Esophagus squamous epithelium (tissue), 5 donors: Measurements from ENCODE around the gene IQSEC1. TPM values are rescaled to one million over a fixed set of nuclear protein-coding genes. Genes with fewer than 3 reads are reported as not detected.

Experiments used
- DNase-seq: peaks from one replicate; lab custom pipeline; 2025; lab: John Stamatoyannopoulos, UW
- H3K27ac ChIP-seq, 4 donors: fragments of 200-600 bp; sonication (generic); one replicate each; pipeline ENCODE4 v1.5.1; 2016 to 2019; ENCODE audit warnings: mild to moderate bottlenecking in 1 of 4
- H3K27me3 ChIP-seq, 4 donors: fragments of 200-600 bp; sonication (generic); 1 replicate in 3 of 4; 2 replicates in 1 of 4; pipeline versions ENCODE4 v1.5.1 to v1.6.0; 2017 to 2021; ENCODE audit warnings: antibody characterized with exemption in 1 of 4
- H3K36me3 ChIP-seq, 3 donors: fragments of 200-600 bp; sonication (generic); one replicate each; pipeline ENCODE4 v1.5.1; 2016 to 2019
- H3K4me1 ChIP-seq, 3 donors: fragments of 200-600 bp; sonication (generic); one replicate each; pipeline ENCODE4 v1.5.1; 2017 to 2019
- H3K4me3 ChIP-seq, 4 donors: fragments of 200-600 bp; sonication (generic); 1 replicate in 3 of 4; 2 replicates in 1 of 4; pipeline ENCODE4 v1.5.1; 2016 to 2019; ENCODE audit warnings: mild to moderate bottlenecking in 2 of 4, moderate library complexity in 1 of 4
- H3K9me3 ChIP-seq, 3 donors: fragments of 200-600 bp; sonication (generic); one replicate each; pipeline ENCODE4 v1.5.1; 2016 to 2019
- POLR2A ChIP-seq, 4 donors: fragments of 450-650 bp; IDR thresholded peaks; one replicate each; pipeline ENCODE4 v1.6.1; 2017; ENCODE audit warnings: antibody characterized with exemption in 4 of 4, mild to moderate bottlenecking in 4 of 4, moderate library complexity in 3 of 4
- WGBS, 2 donors: methylation state at CpG; one replicate each; pipeline ENCODE4 v1.1.5; 2018; 5-methylcytosine and 5-hydroxymethylcytosine counted together
- intact Hi-C: fragments of 100-400 bp; cut with DNase I; formaldehyde crosslinking; loops from one replicate; pipeline ENCODE4 v1.15.0; 2022
- total RNA-seq, 4 donors: library from RNA; depleted of rRNA; stranded (reverse); fragments of >200 nt; gene quantifications; one replicate each; pipeline ENCODE4 v1.1.0, GENCODE V29; 2016
- TF ChIP-seq, protein P1 (sequence below), 6 experiments: fragments of 450-650 bp in 4 of 6; fragments of 200-600 bp in 2 of 6; sonication (generic) in 2 of 6; IDR thresholded peaks; one replicate each; pipeline ENCODE4 v1.5.1; 2016 to 2019; ENCODE audit warnings: antibody characterized with exemption in 6 of 6, mild to moderate bottlenecking in 4 of 6, moderate library complexity in 4 of 6
- donor health status: DM: yes; HTN: yes; CAD: no.

Gene IQSEC1
- total RNA-seq, 4 donors from 2014 or later, result 7.3 to 27.1 (median 10.7) TPM

DNA sequence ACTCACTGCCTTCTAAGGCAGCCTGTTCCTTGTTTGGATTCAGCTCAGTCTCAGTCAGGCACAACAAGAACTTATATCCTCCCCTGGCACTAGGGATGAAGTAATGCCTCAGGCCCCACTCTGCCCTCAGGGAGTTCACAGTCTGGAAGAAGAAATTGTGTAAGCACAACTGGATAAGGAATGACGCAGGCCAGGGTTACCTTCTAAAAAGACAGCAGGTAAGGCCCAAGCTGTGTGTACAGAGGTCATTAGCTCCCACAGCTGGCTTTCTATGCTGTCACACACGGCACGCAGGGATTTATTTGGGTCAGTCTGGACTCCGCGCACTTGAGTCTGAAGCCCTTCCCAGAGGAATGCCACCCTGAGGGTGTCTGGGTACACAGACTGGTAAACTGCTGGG is 82.9 kb downstream of the IQSEC1 start:
- peak overlapping the region in 1 of 4 donors; percentile 45 for H3K27ac ChIP-seq
- TF ChIP-seq, protein P1, sequence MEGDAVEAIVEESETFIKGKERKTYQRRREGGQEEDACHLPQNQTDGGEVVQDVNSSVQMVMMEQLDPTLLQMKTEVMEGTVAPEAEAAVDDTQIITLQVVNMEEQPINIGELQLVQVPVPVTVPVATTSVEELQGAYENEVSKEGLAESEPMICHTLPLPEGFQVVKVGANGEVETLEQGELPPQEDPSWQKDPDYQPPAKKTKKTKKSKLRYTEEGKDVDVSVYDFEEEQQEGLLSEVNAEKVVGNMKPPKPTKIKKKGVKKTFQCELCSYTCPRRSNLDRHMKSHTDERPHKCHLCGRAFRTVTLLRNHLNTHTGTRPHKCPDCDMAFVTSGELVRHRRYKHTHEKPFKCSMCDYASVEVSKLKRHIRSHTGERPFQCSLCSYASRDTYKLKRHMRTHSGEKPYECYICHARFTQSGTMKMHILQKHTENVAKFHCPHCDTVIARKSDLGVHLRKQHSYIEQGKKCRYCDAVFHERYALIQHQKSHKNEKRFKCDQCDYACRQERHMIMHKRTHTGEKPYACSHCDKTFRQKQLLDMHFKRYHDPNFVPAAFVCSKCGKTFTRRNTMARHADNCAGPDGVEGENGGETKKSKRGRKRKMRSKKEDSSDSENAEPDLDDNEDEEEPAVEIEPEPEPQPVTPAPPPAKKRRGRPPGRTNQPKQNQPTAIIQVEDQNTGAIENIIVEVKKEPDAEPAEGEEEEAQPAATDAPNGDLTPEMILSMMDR (IDR thresholded peaks at IDR 0.05), result no peak
- no peak for TF ChIP-seq POLR2A (IDR thresholded peaks at IDR 0.05)

GRCh38 chr3:12988728-12989454 is 84.3 kb downstream of the IQSEC1 start:
- peaks cover 7 to 44% (median 12%) of the 10 kb centered on the region in 3 donors for H3K4me1 ChIP-seq
- TF ChIP-seq POLR2A (IDR thresholded peaks at IDR 0.05), result no peak
- TF ChIP-seq, protein P1 (IDR thresholded peaks at IDR 0.05), result no peak

More for the DNA sequence above, 82.9 kb downstream of the IQSEC1 start:
- no peak overlapping the region for H3K4me3 ChIP-seq
- WGBS, 2 donors, result 79 to 85% methylated on average over 4 to 5 of the region's 5 CpGs
- intact Hi-C loops, result no loop called here
- no peak for DNase-seq
- H3K27me3 ChIP-seq, result peaks cover 0 to 30% (median 0%) of the 10 kb centered on the region in 4 donors
- no peaks in the 10 kb centered on the region for H3K36me3 ChIP-seq
- peaks cover 9 to 49% (median 18%) of the 10 kb centered on the region in 3 donors for H3K4me1 ChIP-seq
- H3K9me3 ChIP-seq, result no peaks in the 10 kb centered on the region

GRCh38 chr3:12987602-12988001 is 85.6 kb downstream of the IQSEC1 start:
- intact Hi-C loops, result loop anchor here (10.0 kb wide), 1 partner anchor 113 kb away; no protein-coding TSS in a partner anchor
- Histone ChIP-seq H3K27me3 (peaks cover 0 to 13% (median 0%) of the 10 kb centered on the region in 4 donors), H3K4me1 (peaks cover 0 to 33% (median under 1%) of the 10 kb centered on the region in 3 donors), H3K4me3 (no peak overlapping the region), H3K36me3 (no peaks in the 10 kb centered on the region), H3K27ac (no peak overlapping the region), H3K9me3 (no peaks in the 10 kb centered on the region)
- DNase-seq, result no peak
- no peak for TF ChIP-seq POLR2A (IDR thresholded peaks at IDR 0.05)
- TF ChIP-seq, protein P1 (IDR thresholded peaks at IDR 0.05), result no peak
- 83 to 86% methylated on average over 5 of the region's 5 CpGs for WGBS, 2 donors

More at GRCh38 chr3:12988728-12989454, 84.3 kb downstream of the IQSEC1 start:
- Histone ChIP-seq H3K36me3 (no peaks in the 10 kb centered on the region), H3K9me3 (no peaks in the 10 kb centered on the region), H3K27me3 (peaks cover 0 to 25% (median 0%) of the 10 kb centered on the region in 4 donors), H3K27ac (no peak overlapping the region), H3K4me3 (no peak overlapping the region)
- WGBS, 2 donors, result 57 to 65% methylated on average over 5 of the region's 5 CpGs
- intact Hi-C loops, result loop anchor here (10.0 kb wide), 1 partner anchor 114 kb away; no protein-coding TSS in a partner anchor
- DNase-seq, result no peak

DNA sequence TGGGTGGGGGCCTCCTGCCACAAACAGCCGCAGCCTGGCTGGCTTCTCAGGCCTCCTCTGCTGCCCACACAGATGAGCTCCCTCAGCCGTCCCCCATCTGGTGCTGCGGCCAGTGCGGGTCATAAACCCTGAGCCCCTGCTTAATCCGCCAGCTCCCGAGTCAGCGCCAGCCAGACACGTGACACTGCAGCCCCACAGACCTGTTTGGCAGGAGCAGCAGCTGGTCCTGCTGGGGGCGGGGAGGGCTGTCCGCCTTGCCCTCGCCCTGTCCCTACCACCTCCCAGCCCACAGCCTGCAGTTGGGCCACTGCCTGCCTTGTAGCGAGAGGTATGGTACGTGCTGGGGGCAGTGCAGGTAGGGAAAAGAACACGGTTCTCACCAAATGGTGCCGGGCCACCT is 86.2 kb downstream of the IQSEC1 start:
- no peak overlapping the region for H3K27ac ChIP-seq

More for the DNA sequence above, 86.2 kb downstream of the IQSEC1 start:
- Histone ChIP-seq H3K27me3 (peaks cover 0 to 7% (median 0%) of the 10 kb centered on the region in 4 donors), H3K36me3 (no peaks in the 10 kb centered on the region), H3K4me3 (no peak overlapping the region), H3K9me3 (no peaks in the 10 kb centered on the region), H3K4me1 (peaks cover 0 to 27% (median 0%) of the 10 kb centered on the region in 3 donors)
- no peak for TF ChIP-seq POLR2A (IDR thresholded peaks at IDR 0.05)
- TF ChIP-seq, protein P1 (IDR thresholded peaks at IDR 0.05), result no peak
- intact Hi-C loops, result loop anchor here (10.0 kb wide), 1 partner anchor 112 kb away; no protein-coding TSS in a partner anchor
- DNase-seq, result no peak
- 69 to 76% methylated on average over 2 to 6 of the region's 15 CpGs for WGBS, 2 donors
